ENCODE data around the gene DNAAF5. TPM values are rescaled to one million over a fixed set of nuclear protein-coding genes. Genes with fewer than 3 reads are reported as not detected.

Gene DNAAF5
- polyA plus RNA-seq, 4 donors = 29.6 to 37.9 (median 33.2) TPM

- no peak for DNase-seq (ENCODE audit: low read depth in 4 of 4, low spot score in 3 of 4)
Measured at GRCh38 chr7:763762-764161, 37.3 kb downstream of the DNAAF5 start.

- DNase-seq (ENCODE audit: low read depth in 4 of 4, low spot score in 3 of 4) = no peak
Measured at GRCh38 chr7:765383-765782, 38.9 kb downstream of the DNAAF5 start.

GRCh38 chr7:767580-767940, 41.1 kb downstream of the DNAAF5 start:
- DNase-seq (ENCODE audit: low read depth in 4 of 4, low spot score in 3 of 4) = no peak

- DNase-seq (ENCODE audit: low read depth in 4 of 4, low spot score in 3 of 4) = peak in 1 of 4 donors; percentile 62
Measured at GRCh38 chr7:767941-768731, 41.6 kb downstream of the DNAAF5 start.

- DNase-seq (ENCODE audit: low read depth in 4 of 4, low spot score in 3 of 4) = no peak
Measured at GRCh38 chr7:768881-769504, 42.5 kb downstream of the DNAAF5 start.

GRCh38 chr7:770336-770735, 43.8 kb downstream of the DNAAF5 start:
- no peak for DNase-seq (ENCODE audit: low read depth in 4 of 4, low spot score in 3 of 4)

GRCh38 chr7:770741-771166, 44.3 kb downstream of the DNAAF5 start:
- peak in 3 of 4 donors; percentile 67 to 78 (median 76) for DNase-seq (ENCODE audit: low read depth in 4 of 4, low spot score in 3 of 4)

- peak in 2 of 4 donors; percentile 63 to 68 for DNase-seq (ENCODE audit: low read depth in 4 of 4, low spot score in 3 of 4)
Measured at GRCh38 chr7:771234-772004, 44.9 kb downstream of the DNAAF5 start.

GRCh38 chr7:772005-772294, 45.5 kb downstream of the DNAAF5 start:
- no peak for DNase-seq (ENCODE audit: low read depth in 4 of 4, low spot score in 3 of 4)

GRCh38 chr7:772392-772791, 45.9 kb downstream of the DNAAF5 start:
- no peak for DNase-seq (ENCODE audit: low read depth in 4 of 4, low spot score in 3 of 4)

GRCh38 chr7:772861-773621, 46.5 kb downstream of the DNAAF5 start:
- DNase-seq (ENCODE audit: low read depth in 4 of 4, low spot score in 3 of 4) = no peak

GRCh38 chr7:773622-773915, 47.1 kb downstream of the DNAAF5 start:
- no peak for DNase-seq (ENCODE audit: low read depth in 4 of 4, low spot score in 3 of 4)

- DNase-seq (ENCODE audit: low read depth in 4 of 4, low spot score in 3 of 4) = no peak
Measured at GRCh38 chr7:774161-775109, 47.9 kb downstream of the DNAAF5 start.

- DNase-seq (ENCODE audit: low read depth in 4 of 4, low spot score in 3 of 4) = no peak
Measured at GRCh38 chr7:776381-776780, 49.9 kb downstream of the DNAAF5 start.

GRCh38 chr7:776992-777727, 50.7 kb downstream of the DNAAF5 start:
- no peak for DNase-seq (ENCODE audit: low read depth in 4 of 4, low spot score in 3 of 4)

- DNase-seq (ENCODE audit: low read depth in 4 of 4, low spot score in 3 of 4) = no peak
Measured at GRCh38 chr7:777728-778078, 51.2 kb downstream of the DNAAF5 start.

GRCh38 chr7:778271-778967, 51.9 kb downstream of the DNAAF5 start:
- no peak for DNase-seq (ENCODE audit: low read depth in 4 of 4, low spot score in 3 of 4)

- no peak for DNase-seq (ENCODE audit: low read depth in 4 of 4, low spot score in 3 of 4)
Measured at GRCh38 chr7:778968-779451, 52.5 kb downstream of the DNAAF5 start.

GRCh38 chr7:779480-779879, 53.0 kb downstream of the DNAAF5 start:
- no peak for DNase-seq (ENCODE audit: low read depth in 4 of 4, low spot score in 3 of 4)

All from right renal pelvis (tissue), 4 donors.